IPS DF 6.9 (cell line): ENCODE results near the gene ADGRD1.

ENCODE experiments used
- DNase-seq: peaks from one replicate; pipeline ENCODE4 v3.0.0-alpha.2; 2013; ENCODE audit warnings: low read depth, low spot score
- H3K27ac ChIP-seq: one replicate; pipeline ENCODE4 v1.5.1; 2013; ENCODE audit warnings: low read length, control low read depth
- H3K27me3 ChIP-seq: 2 replicates; pipeline ENCODE4 v1.6.1; 2013; ENCODE audit warnings: mild to moderate bottlenecking, low read length; ENCODE audit not compliant: control insufficient read depth, insufficient read depth
- H3K36me3 ChIP-seq: 2 replicates; pipeline ENCODE4 v1.6.1; 2013; ENCODE audit warnings: low read length; ENCODE audit not compliant: control insufficient read depth, insufficient read depth
- H3K4me1 ChIP-seq: 2 replicates; pipeline ENCODE4 v1.6.1; 2013; ENCODE audit warnings: low read length; ENCODE audit not compliant: control insufficient read depth, insufficient read depth
- H3K4me3 ChIP-seq: 2 replicates; pipeline ENCODE4 v1.5.1; 2013; ENCODE audit warnings: mild to moderate bottlenecking, low read length
- H3K9me3 ChIP-seq: 2 replicates; pipeline ENCODE4 v1.6.1; 2013; ENCODE audit warnings: low read length, inconsistent platforms; ENCODE audit not compliant: control insufficient read depth, insufficient read depth
- WGBS: extraction: QIAGEN DNeasy Blood & Tissue Kit; methylation state at CpG from one replicate; pipeline ENCODE4 v1.1.7; 2013; ENCODE audit warnings: mixed read lengths, missing lambda C conversion rate; ENCODE audit not compliant: insufficient read length, insufficient coverage; 5-methylcytosine and 5-hydroxymethylcytosine counted together

The ADGRD1 gene

GRCh38 chr12:131056626-131057025 lies 102.9 kb downstream of the ADGRD1 start:
- Histone ChIP-seq H3K4me3 (no peak overlapping the region), H3K36me3 (no peaks in the 10 kb centered on the region), H3K9me3 (no peaks in the 10 kb centered on the region), H3K27me3 (no peaks in the 10 kb centered on the region), H3K4me1 (no peaks in the 10 kb centered on the region), H3K27ac (no peak overlapping the region)
- DNase-seq = no peak
- WGBS = no CpG with 5 or more reads among the region's 10 CpGs

GRCh38 chr12:131057211-131057721 lies 103.6 kb downstream of the ADGRD1 start:
- DNase-seq = no peak
- no peaks in the 10 kb centered on the region for H3K36me3 ChIP-seq
- no peak overlapping the region for H3K27ac ChIP-seq
- WGBS = no CpG with 5 or more reads among the region's 25 CpGs
- H3K4me1 ChIP-seq = no peaks in the 10 kb centered on the region
- no peaks in the 10 kb centered on the region for H3K27me3 ChIP-seq
- no peaks in the 10 kb centered on the region for H3K9me3 ChIP-seq
- no peak overlapping the region for H3K4me3 ChIP-seq

DNA sequence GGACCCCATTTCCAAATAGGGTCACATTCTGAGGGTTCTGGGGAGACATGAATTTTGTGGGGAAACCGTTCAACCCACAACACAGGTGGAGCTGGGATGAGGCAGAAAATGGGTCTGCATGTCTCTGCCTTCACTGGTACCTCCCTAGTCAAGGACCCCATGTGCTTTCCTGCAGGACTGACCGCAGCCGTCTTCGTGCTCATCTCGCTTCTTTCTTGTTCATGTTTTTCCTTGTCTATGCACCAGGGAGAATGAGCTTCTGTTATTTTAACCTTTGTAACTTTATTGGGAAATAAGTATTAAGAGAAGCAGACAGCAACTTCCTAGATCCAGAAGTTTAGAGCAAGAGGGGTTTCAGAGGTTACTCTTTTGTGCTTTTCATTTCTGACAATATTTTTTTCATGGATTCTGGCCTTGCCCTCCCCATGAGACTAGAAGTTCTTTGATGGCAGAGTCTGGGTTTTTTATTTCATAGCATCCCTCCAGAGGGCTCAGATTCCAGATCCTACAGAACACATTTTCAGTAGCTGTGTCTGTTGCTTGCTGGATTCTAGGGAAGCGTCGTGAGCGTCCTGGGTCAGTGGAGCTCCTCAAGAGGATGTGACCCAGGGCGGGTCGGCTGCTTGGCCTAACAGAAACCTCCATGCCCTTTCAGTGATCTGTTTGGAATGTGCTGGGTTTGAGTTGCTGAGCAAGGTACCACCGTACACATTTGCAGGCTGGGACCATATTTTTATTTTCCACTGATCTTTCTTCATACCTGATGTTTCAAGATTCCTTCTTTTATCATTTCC lies 104.2 kb downstream of the ADGRD1 start:
- Histone ChIP-seq H3K36me3 (no peaks in the 10 kb centered on the region), H3K4me1 (no peaks in the 10 kb centered on the region), H3K9me3 (no peaks in the 10 kb centered on the region), H3K27me3 (no peaks in the 10 kb centered on the region), H3K4me3 (no peak overlapping the region), H3K27ac (no peak overlapping the region)
- DNase-seq = no peak
- WGBS = no CpG with 5 or more reads among the region's 11 CpGs

DNA sequence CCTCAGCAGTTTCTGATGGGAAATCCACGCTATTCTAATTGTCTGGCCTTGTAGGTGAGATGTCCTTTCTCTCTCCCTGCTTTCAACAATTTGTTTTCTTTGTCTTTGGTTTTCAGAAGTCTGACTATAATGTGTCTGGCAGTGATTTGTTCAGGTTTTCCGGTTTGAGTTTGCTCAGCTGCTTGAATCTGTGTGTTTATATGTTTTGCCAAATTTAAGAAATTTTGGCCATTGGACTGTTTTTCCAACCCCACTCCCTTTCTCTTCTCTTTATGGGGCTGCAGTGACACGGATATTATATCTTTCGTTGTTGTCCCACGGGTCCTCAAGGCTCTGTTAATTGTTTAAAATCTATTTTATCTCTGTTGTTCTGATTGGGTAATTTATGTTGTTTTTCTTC lies 105.0 kb downstream of the ADGRD1 start:
- no CpG with 5 or more reads among the region's 5 CpGs for WGBS
- no peak overlapping the region for H3K4me3 ChIP-seq
- no peak overlapping the region for H3K27ac ChIP-seq
- H3K27me3 ChIP-seq = no peaks in the 10 kb centered on the region
- H3K4me1 ChIP-seq = no peaks in the 10 kb centered on the region
- no peak for DNase-seq
- no peaks in the 10 kb centered on the region for H3K9me3 ChIP-seq
- no peaks in the 10 kb centered on the region for H3K36me3 ChIP-seq

DNA sequence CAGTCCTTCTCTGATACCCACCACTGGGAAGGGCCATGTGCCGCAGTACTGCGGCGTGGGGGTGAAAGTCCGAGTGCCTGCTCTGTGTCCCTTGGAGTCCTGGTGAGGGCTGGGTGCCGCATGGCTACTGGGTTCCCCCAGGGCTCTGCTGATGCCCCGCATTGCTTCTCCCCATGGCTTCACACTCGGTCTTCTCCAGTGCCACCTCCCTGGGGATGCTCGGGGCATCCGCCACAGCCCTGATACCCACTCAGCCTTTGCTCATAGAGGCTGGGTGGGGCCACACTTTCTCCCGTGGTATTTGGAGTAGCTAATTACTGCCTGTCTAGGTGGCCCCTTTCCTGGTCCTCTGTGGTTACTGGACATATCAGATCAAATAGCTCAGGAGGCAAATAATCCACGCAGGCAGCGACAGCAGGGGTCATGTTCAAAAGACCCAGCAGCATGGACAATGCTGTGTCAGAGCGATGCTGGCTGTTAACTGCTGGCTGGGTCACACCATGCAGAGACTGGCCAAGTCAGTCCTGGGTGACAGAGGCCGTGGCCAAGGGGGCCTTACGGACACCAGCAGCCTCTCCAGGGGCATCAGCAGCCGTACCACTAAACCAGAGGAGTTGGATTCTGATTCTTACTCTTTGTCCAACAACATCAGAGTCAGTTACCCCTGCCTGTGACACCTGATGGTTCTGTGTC lies 106.5 kb downstream of the ADGRD1 start:
- no peaks in the 10 kb centered on the region for H3K9me3 ChIP-seq
- no peak overlapping the region for H3K4me3 ChIP-seq
- no peak overlapping the region for H3K27ac ChIP-seq
- no peaks in the 10 kb centered on the region for H3K4me1 ChIP-seq
- DNase-seq = no peak
- no peaks in the 10 kb centered on the region; the same call in 1 of the 2 replicates for H3K36me3 ChIP-seq
- no CpG with 5 or more reads among the region's 16 CpGs for WGBS
- H3K27me3 ChIP-seq = no peaks in the 10 kb centered on the region

- no peaks in the 10 kb centered on the region; the same call in 1 of the 2 replicates for H3K4me1 ChIP-seq
- WGBS = no CpG with 5 or more reads among the region's 13 CpGs
- H3K9me3 ChIP-seq = no peaks in the 10 kb centered on the region
- H3K27me3 ChIP-seq = no peaks in the 10 kb centered on the region
- H3K27ac ChIP-seq = no peak overlapping the region
- DNase-seq = no peak
- no peaks in the 10 kb centered on the region; the same call in 1 of the 2 replicates for H3K36me3 ChIP-seq
- H3K4me3 ChIP-seq = no peak overlapping the region
Observed at GRCh38 chr12:131061041-131061806, 107.5 kb downstream of the ADGRD1 start.

DNA sequence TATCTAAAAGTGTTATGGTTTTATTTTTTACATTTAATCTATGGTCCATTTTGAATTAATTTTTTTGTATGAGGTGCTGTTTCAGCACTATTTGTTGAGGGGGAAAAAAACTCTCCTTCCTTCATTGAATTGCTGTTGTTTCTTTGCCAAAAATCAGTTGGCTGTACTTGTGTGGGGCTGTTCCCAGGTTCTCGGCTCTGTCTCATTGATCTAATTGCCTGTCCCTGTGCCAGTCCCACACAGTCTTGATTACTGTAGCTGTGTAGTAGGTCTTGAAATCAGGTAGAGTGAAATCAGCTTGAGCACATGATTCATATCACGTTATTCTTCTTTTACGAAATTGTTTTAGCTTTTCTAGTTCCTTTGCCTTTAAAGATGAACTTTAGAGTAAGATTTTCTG lies 109.7 kb downstream of the ADGRD1 start:
- H3K27ac ChIP-seq = no peak overlapping the region
- DNase-seq = no peak
- H3K4me3 ChIP-seq = no peak overlapping the region
- H3K4me1 ChIP-seq = no peaks in the 10 kb centered on the region; the same call in 1 of the 2 replicates
- H3K36me3 ChIP-seq = no peaks in the 10 kb centered on the region; the same call in 1 of the 2 replicates
- WGBS = no CpG with 5 or more reads among the region's 3 CpGs
- no peaks in the 10 kb centered on the region for H3K27me3 ChIP-seq
- no peaks in the 10 kb centered on the region for H3K9me3 ChIP-seq

GRCh38 chr12:131063960-131064359 lies 110.3 kb downstream of the ADGRD1 start:
- no peak for DNase-seq
- no CpG with 5 or more reads among the region's 2 CpGs for WGBS
- H3K4me1 ChIP-seq = no peaks in the 10 kb centered on the region; the same call in 1 of the 2 replicates

DNA sequence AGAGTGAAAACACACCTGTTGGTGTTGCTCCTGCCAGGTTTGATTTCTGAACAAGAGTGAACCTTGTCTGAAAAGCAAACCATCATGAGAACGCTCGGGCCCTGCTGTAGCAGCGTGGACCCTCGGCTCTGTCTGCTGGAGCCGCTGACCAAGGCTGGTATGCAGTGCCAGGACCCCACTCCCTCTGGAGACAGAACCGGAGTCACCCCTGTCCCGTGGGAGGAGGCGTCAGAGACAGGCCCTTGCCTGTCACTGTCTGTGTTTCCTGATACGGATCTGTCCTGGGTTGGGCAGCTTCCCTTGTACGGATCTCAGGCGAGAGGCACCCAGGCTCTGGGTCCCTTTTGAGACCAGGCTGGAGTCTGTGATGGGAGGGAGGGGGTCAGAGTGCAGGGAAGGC lies 111.6 kb downstream of the ADGRD1 start:
- DNase-seq = no peak

More at GRCh38 chr12:131063960-131064359, 110.3 kb downstream of the ADGRD1 start:
- Histone ChIP-seq H3K27me3 (no peaks in the 10 kb centered on the region), H3K27ac (no peak overlapping the region), H3K9me3 (no peaks in the 10 kb centered on the region), H3K36me3 (no peaks in the 10 kb centered on the region; the same call in 1 of the 2 replicates), H3K4me3 (no peak overlapping the region)

DNA sequence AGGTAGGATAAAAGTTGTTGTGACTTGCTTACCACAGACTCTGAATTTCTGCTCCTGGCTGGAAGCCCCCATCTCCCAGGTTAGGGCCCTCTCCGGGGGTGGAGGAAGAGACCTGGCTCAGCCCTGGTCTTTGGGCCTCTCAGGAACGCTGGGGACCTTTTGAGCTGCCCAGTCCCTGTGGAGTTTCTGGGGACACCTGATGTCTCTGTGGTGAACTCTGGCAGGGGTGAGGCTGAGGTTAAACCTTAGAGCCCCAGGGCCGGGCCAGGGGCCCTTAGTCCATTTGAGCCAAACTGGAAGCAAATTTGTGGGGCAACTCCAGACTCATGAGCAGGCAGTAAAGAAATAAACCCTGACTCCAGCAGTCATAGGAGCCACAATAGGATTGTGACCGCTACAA lies 112.1 kb downstream of the ADGRD1 start:
- Histone ChIP-seq H3K4me3 (no peak overlapping the region), H3K27ac (no peak overlapping the region), H3K36me3 (no peaks in the 10 kb centered on the region; the same call in 1 of the 2 replicates), H3K4me1 (no peaks in the 10 kb centered on the region; the same call in 1 of the 2 replicates), H3K9me3 (no peaks in the 10 kb centered on the region), H3K27me3 (no peaks in the 10 kb centered on the region)
- DNase-seq = no peak
- WGBS = no CpG with 5 or more reads among the region's 4 CpGs

More for the DNA sequence above, 111.6 kb downstream of the ADGRD1 start:
- Histone ChIP-seq H3K9me3 (no peaks in the 10 kb centered on the region), H3K27me3 (no peaks in the 10 kb centered on the region), H3K4me1 (no peaks in the 10 kb centered on the region; the same call in 1 of the 2 replicates), H3K36me3 (no peaks in the 10 kb centered on the region; the same call in 1 of the 2 replicates), H3K4me3 (no peak overlapping the region; the same call in 1 of the 2 replicates), H3K27ac (no peak overlapping the region)
- WGBS = no CpG with 5 or more reads among the region's 11 CpGs
